Panc1 (cell line): ENCODE measurements around the gene RUVBL1. TPM values are rescaled to one million over a fixed set of nuclear protein-coding genes. Genes with fewer than 3 reads are reported as not detected.

Experiments
- ATAC-seq: fragments of 200-7000 bp; cut with Tn5 transposase; 2 replicates; pipeline ENCODE4 v1.9.1; 2020; ENCODE audit warnings: mild to moderate bottlenecking, moderate library complexity
- BruUV-seq: library from RNA; stranded (reverse); fragments of 400-500 nt; replicated peaks from 2 replicates; lab custom pipeline; 2021; lab: Mats Ljungman, UMichigan
- CTCF ChIA-PET: fragments of 300-600 bp; sonication (Branson Sonifier 250); formaldehyde crosslinking; loops from one replicate; lab custom pipeline; 2022; ENCODE audit warnings: antibody characterized with exemption; lab: Charles Lee
- POLR2A ChIA-PET: fragments of 300-600 bp; sonication (Branson Sonifier 250); formaldehyde crosslinking; loops from one replicate; lab custom pipeline; 2022; ENCODE audit warnings: antibody characterized with exemption; lab: Charles Lee
- DNase-seq: peaks from one replicate; pipeline ENCODE4 v3.0.0-alpha.2; 2010; ENCODE audit warnings: low read depth, low spot score
- H3K27ac ChIP-seq: 2 replicates; pipeline ENCODE4 v1.5.1; 2011; ENCODE audit warnings: mild to moderate bottlenecking, low read length, inconsistent platforms
- H3K27me3 ChIP-seq: fragments of 200-500 bp; sonication (Bioruptor generic); 2 replicates; pipeline ENCODE4 v1.6.0; 2014; ENCODE audit warnings: low read length, inconsistent platforms; ENCODE audit not compliant: control insufficient read depth, insufficient read depth
- H3K36me3 ChIP-seq: fragments of 200-500 bp; sonication (Bioruptor generic); 2 replicates; pipeline ENCODE4 v1.5.1; 2014; ENCODE audit warnings: inconsistent platforms, mild to moderate bottlenecking, low read length, moderate library complexity; ENCODE audit not compliant: control insufficient read depth, insufficient read depth
- H3K4me1 ChIP-seq: 2 replicates; pipeline ENCODE4 v1.5.1; 2011; ENCODE audit warnings: inconsistent platforms, mild to moderate bottlenecking, low read length, moderate library complexity; ENCODE audit not compliant: control insufficient read depth, insufficient read depth
- H3K4me3 ChIP-seq, 2 experiments: 2 replicates each; pipeline ENCODE4 v1.5.1; 2011 to 2012; ENCODE audit warnings: low read depth in 2 of 2, low read length in 2 of 2, mild to moderate bottlenecking in 2 of 2, inconsistent platforms in 1 of 2, moderate library complexity in 1 of 2
- H3K9me3 ChIP-seq: fragments of 200-500 bp; sonication (Bioruptor generic); 2 replicates; pipeline ENCODE4 v1.5.1; 2014; ENCODE audit warnings: low read depth, mild to moderate bottlenecking, inconsistent platforms, low read length, moderate library complexity; ENCODE audit not compliant: control insufficient read depth, insufficient read depth
- CTCF ChIP-seq: fragments of 450-650 bp; IDR thresholded peaks from 2 replicates; pipeline ENCODE4 v1.5.1; 2017; ENCODE audit warnings: mild to moderate bottlenecking
- POLR2AphosphoS5 ChIP-seq: IDR thresholded peaks from 2 replicates; pipeline ENCODE4 v1.6.1; 2012; ENCODE audit warnings: mild to moderate bottlenecking, low read depth, low read length, moderate library complexity
- REST ChIP-seq, 2 experiments: IDR thresholded peaks; 2 replicates each; pipeline ENCODE4 v1.6.1; 2011 to 2012; ENCODE audit warnings: low read depth in 2 of 2, control low read depth in 1 of 2, low read length in 1 of 2, mild to moderate bottlenecking in 1 of 2, moderate library complexity in 1 of 2; ENCODE audit not compliant: insufficient read depth in 1 of 2
- SIN3A ChIP-seq: IDR thresholded peaks from 2 replicates; pipeline ENCODE4 v1.6.1; 2012; ENCODE audit warnings: low read depth, mild to moderate bottlenecking, low read length, moderate library complexity, borderline replicate concordance; ENCODE audit not compliant: insufficient read depth
- TCF7L2 ChIP-seq: IDR thresholded peaks from 2 replicates; pipeline ENCODE4 v1.6.1; 2011; ENCODE audit warnings: mild to moderate bottlenecking, low read depth, low read length, inconsistent platforms
- in situ Hi-C: cut with HindIII; loops from 2 replicates; pipeline ENCODE4 v1.10.0; 2016; ENCODE audit warnings: low sequenced_read_pairs, low pct_unique_long_range_greater_than_20kb
- intact Hi-C: fragments of 100-400 bp; cut with micrococcal nuclease; formaldehyde crosslinking; loops from one replicate; pipeline ENCODE4 v1.10.0; 2022; ENCODE audit not compliant: unreplicated experiment
- total RNA-seq: library from RNA; stranded (reverse); gene quantifications from one replicate; pipeline ENCODE4 v1.2.1, GENCODE V29; 2021; ENCODE audit not compliant: unreplicated experiment

Gene RUVBL1
- total RNA-seq, 1 experiment from 2014 or later = 122 TPM

- no peaks in the 10 kb centered on the region for H3K27me3 ChIP-seq
- no peaks in the 10 kb centered on the region for H3K36me3 ChIP-seq
- H3K4me3 ChIP-seq = no peak overlapping the region
- TF ChIP-seq SIN3A (no peak), POLR2AphosphoS5 (no peak), TCF7L2 (no peak), REST (IDR thresholded peaks at IDR 0.05; ENCODE audit: insufficient read depth in 1 of 2, low read depth in 2 of 2, low read length in 1 of 2) (no peak), CTCF (no peak)
- intact Hi-C loops (no loop called here), in situ Hi-C loops (no loop called here)
- no peak for DNase-seq
- no peak for ATAC-seq
- no TSS peak for BruUV-seq
- no peaks in the 10 kb centered on the region for H3K9me3 ChIP-seq
- H3K27ac ChIP-seq = no peak overlapping the region
- ChIA-PET CTCF (no interaction called here), POLR2A (no interaction called here)
- peaks cover 13% of the 10 kb centered on the region for H3K4me1 ChIP-seq
These were observed 43.4 kb upstream of the RUVBL1 start for GRCh38 chr3:128166971-128167453.

GRCh38 chr3:128163432-128163831 lies 39.8 kb upstream of the RUVBL1 start:
- H3K4me1 ChIP-seq = peaks cover 2% of the 10 kb centered on the region; the same call in 1 of the 2 replicates
- no peaks in the 10 kb centered on the region for H3K9me3 ChIP-seq
- DNase-seq (no peak), ATAC-seq (no peak)
- no TSS peak for BruUV-seq
- no peaks in the 10 kb centered on the region for H3K27me3 ChIP-seq
- TF ChIP-seq POLR2AphosphoS5 = no peak
- no peak for TF ChIP-seq TCF7L2
- no peak for TF ChIP-seq SIN3A
- TF ChIP-seq CTCF = no peak
- TF ChIP-seq REST (IDR thresholded peaks at IDR 0.05; ENCODE audit: insufficient read depth in 1 of 2, low read depth in 2 of 2, low read length in 1 of 2) = no peak
- intact Hi-C loops = no loop called here
- H3K36me3 ChIP-seq = no peaks in the 10 kb centered on the region
- no peak overlapping the region for H3K27ac ChIP-seq
- no peak overlapping the region for H3K4me3 ChIP-seq
- ChIA-PET POLR2A (no interaction called here), CTCF (no interaction called here)
- in situ Hi-C loops = no loop called here
